ENCODE data around the gene AFAP1L2.
A peak's percentile ranks its signal among the peaks of the same experiment; 100 is the strongest.
"Not testable (repeated sequence)": the region's sequence is repeated elsewhere in the genome, so short reads cannot be mapped to it uniquely, and the experiment has no call there.

Gene AFAP1L2

DNA sequence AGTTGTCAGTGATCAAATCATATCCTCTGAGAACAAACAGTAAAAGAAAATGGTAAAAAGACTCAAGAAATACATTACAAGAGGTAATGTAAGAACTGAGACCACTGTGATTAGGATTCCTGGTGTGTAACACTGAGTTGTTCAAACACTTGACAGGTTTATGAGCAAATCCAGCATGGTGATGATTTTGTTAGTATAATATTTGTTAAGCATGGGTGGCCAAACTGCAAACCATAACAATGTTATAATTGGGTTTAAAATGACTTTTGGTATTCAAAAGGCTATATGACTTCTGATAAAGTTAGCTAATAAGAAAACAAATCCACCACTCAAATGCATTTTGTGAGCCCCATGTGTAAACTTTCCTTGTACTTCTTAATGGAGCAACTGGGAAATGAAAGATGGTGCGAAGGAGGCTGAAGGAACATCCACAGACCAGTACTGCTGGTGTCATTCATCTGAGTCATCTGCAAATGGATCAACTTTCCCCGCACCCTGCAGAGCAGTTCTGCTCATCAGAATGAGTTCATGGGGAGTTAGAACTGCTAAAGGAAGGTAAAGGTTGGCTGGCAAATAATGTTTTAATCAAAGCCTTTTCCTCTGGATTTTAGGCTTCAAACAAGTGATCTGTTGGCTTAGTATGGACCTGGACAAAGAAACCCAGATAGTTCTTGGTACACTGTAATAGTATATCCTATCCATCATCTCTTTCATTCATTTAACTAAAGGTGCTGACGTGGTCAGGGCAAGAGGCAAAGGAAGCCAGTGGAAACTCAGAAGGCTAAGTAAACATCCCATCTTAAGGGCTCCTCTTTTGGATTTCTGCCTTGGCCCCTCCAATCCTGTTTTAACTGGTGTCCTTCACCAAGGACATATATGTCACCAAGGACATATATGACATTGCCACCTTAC is 45.0 kb downstream of the AFAP1L2 start:
- Histone ChIP-seq H3K9ac (ENCODE audit: low read length in 2 of 2) (no peak overlapping the region), H3K36me3 (ENCODE audit: control insufficient read depth in 2 of 2, insufficient read depth in 2 of 2, low read length in 2 of 2) (peaks cover 0 to 2% of the 10 kb centered on the region in 2 donors), H3K4me1 (ENCODE audit: control insufficient read depth, insufficient read depth, low read length) (peaks cover 44% of the 10 kb centered on the region), H3K4me3 (ENCODE audit: low read length in 2 of 2) (no peak overlapping the region), H3K9me3 (ENCODE audit: control insufficient read depth in 2 of 2, low read length in 2 of 2) (no peaks in the 10 kb centered on the region), H3K27me3 (ENCODE audit: control insufficient read depth in 1 of 2, insufficient read depth in 2 of 2, low read length in 2 of 2) (no peaks in the 10 kb centered on the region), H3K27ac (ENCODE audit: low read length) (no peak overlapping the region)

DNA sequence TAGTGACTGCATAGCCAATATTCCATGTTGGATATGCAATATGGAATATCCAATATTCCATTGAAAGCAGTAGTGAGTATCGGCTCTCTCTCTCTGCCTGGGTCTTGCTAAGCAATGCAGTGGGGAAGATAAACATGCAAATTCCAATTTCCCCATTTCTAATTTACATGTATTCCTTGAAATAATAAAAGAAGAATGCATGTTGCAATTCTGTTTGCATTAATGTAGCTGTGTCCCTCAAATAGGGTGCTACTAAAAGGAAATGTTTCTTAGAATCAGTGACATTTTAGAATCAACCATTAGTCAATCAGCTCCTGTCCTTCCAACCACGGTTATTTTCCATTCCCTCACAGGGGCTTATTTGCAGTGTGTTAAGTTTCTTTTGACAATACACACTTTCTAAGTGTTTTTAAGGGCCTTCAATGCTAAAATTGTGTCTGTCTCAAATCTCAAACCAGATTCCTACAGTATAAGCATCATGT is 46.7 kb downstream of the AFAP1L2 start:
- Histone ChIP-seq H3K4me3 (ENCODE audit: low read length in 2 of 2) (peak overlapping the region in 1 of 2 donors; percentile 18), H3K4me1 (ENCODE audit: control insufficient read depth, insufficient read depth, low read length) (peaks cover 47% of the 10 kb centered on the region), H3K9ac (ENCODE audit: low read length in 2 of 2) (no peak overlapping the region), H3K36me3 (ENCODE audit: control insufficient read depth in 2 of 2, insufficient read depth in 2 of 2, low read length in 2 of 2) (peaks cover 0 to 2% of the 10 kb centered on the region in 2 donors), H3K27me3 (ENCODE audit: control insufficient read depth in 1 of 2, insufficient read depth in 2 of 2, low read length in 2 of 2) (no peaks in the 10 kb centered on the region), H3K9me3 (ENCODE audit: control insufficient read depth in 2 of 2, low read length in 2 of 2) (no peaks in the 10 kb centered on the region), H3K27ac (ENCODE audit: low read length) (peak overlapping the region; percentile 72)

DNA sequence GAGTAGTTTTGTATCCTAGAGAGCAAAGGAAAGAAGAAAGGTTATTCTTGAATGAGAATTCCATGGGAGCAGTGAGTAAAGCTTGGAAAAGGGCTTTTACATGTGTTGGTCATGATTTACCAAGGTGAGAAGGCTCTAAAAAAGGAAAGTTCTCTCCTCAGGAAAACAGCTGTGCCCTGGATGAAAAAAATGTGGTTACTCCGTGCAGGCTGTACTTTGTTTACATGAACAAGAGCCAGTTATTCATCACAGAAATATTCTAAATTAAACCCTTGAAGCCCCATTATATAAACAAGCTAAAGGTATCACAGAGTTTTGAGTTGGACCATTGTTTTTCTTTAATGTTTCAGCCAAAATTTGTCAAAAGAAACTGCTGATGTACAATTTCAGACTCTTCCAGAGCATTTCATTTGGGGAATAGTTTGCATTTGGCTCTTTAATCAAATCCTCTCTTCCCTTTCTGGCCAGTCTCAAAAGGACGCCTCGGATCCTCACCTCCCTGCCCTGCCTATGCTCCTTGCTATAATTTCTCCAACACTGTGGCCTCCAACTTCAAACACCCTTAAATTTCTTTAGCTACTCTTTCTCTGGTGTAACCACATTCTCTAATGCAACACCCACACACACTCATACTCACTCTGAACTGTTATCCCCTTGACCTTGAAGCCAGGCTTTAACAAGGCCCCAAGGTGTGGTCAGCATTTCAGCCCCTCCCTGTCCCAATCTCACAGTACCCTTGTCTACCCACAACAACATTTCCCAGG is 47.4 kb downstream of the AFAP1L2 start:
- H3K36me3 ChIP-seq (ENCODE audit: control insufficient read depth in 2 of 2, insufficient read depth in 2 of 2, low read length in 2 of 2), result peaks cover 0 to 2% of the 10 kb centered on the region in 2 donors
- H3K9ac ChIP-seq (ENCODE audit: low read length in 2 of 2), result no peak overlapping the region

DNA sequence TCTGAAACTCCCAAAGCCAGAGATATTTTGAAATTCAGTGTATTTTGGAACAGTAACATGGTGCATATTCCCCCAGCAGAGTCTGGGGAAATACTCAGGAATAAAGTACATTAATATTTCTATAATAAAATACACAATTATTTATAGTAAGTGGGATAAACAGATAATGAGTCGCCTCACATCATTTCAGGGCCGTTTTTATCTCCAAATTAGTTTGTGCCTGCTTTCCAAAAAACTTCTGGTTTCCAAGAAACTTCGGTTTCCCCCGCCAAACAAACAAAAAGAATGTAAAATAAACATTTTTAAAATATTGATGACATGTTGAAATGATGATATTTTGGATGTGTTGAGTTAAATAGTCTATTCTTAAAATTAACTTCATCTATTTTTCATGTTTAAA is 48.2 kb downstream of the AFAP1L2 start:
- H3K4me1 ChIP-seq (ENCODE audit: control insufficient read depth, insufficient read depth, low read length), result peaks cover 54% of the 10 kb centered on the region
- no peaks in the 10 kb centered on the region for H3K9me3 ChIP-seq (ENCODE audit: control insufficient read depth in 2 of 2, low read length in 2 of 2)
- no peak overlapping the region for H3K9ac ChIP-seq (ENCODE audit: low read length in 2 of 2)
- no peak overlapping the region for H3K27ac ChIP-seq (ENCODE audit: low read length)
- no peaks in the 10 kb centered on the region for H3K27me3 ChIP-seq (ENCODE audit: control insufficient read depth in 1 of 2, insufficient read depth in 2 of 2, low read length in 2 of 2)
- no peaks in the 10 kb centered on the region for H3K36me3 ChIP-seq (ENCODE audit: control insufficient read depth in 2 of 2, insufficient read depth in 2 of 2, low read length in 2 of 2)
- H3K4me3 ChIP-seq (ENCODE audit: low read length in 2 of 2), result no peak overlapping the region

More for the DNA sequence above, 47.4 kb downstream of the AFAP1L2 start:
- H3K9me3 ChIP-seq (ENCODE audit: control insufficient read depth in 2 of 2, low read length in 2 of 2), result no peaks in the 10 kb centered on the region
- H3K27ac ChIP-seq (ENCODE audit: low read length), result peak overlapping the region; percentile 72
- H3K4me1 ChIP-seq (ENCODE audit: control insufficient read depth, insufficient read depth, low read length), result peaks cover 47% of the 10 kb centered on the region
- peak overlapping the region in 1 of 2 donors; percentile 18 for H3K4me3 ChIP-seq (ENCODE audit: low read length in 2 of 2)
- no peaks in the 10 kb centered on the region for H3K27me3 ChIP-seq (ENCODE audit: control insufficient read depth in 1 of 2, insufficient read depth in 2 of 2, low read length in 2 of 2)

DNA sequence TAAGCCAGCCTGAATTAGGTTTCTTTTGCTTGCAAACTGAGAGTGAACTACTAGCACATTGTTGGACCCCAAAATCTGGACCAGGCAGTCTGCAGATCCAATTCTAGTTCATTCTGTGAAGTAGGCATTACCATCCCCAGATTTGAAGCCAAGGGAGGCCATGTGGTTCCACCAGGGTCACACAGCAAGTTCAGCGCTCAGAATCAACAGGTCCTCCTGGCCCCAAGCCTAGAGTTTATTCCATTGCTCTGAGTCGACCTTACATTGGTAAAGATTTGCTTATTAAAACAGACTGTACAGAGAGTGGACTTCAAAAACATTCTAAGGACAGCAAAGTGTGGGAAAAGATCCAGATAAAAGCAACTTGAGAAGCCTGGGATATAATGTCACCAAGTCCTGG is 50.9 kb downstream of the AFAP1L2 start:
- H3K4me3 ChIP-seq (ENCODE audit: low read length in 2 of 2), result no peak overlapping the region
- peak overlapping the region; percentile 41 for H3K27ac ChIP-seq (ENCODE audit: low read length)
- no peak overlapping the region for H3K9ac ChIP-seq (ENCODE audit: low read length in 2 of 2)

DNA sequence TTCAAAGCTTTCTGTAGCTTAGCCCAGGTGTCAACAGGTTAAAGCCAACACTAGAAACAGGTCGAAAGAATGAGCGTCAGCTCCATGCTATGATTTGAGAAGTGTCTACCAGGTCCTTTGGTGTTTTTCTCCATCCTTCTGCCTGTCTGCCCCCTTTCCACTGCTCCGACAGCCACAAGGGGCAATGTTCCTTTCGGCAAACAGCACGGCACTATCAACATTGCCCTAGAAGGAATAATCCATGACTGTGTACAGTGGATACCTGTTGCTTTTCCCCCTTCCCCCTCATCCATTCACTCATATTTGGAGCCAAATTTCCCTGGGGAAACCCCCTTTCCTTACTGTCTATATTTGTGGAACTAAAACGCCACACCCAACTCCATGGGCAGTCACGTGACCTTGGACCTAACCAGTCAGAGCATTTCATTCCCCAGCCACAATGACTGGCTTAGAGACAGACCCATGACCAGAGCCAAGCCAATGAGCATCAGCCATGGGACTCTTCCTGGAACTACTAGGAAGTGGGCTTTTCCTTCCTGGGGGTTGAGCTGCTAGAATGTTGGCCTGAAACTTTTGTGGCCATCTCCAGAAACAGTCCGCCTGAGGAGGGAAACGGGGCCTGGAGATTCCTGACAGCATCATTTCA is 51.5 kb downstream of the AFAP1L2 start:
- H3K4me1 ChIP-seq (ENCODE audit: control insufficient read depth, insufficient read depth, low read length), result peaks cover 63% of the 10 kb centered on the region
- peak overlapping the region; percentile 41 for H3K27ac ChIP-seq (ENCODE audit: low read length)
- no peaks in the 10 kb centered on the region for H3K36me3 ChIP-seq (ENCODE audit: control insufficient read depth in 2 of 2, insufficient read depth in 2 of 2, low read length in 2 of 2)

More for the DNA sequence above, 50.9 kb downstream of the AFAP1L2 start:
- no peaks in the 10 kb centered on the region for H3K36me3 ChIP-seq (ENCODE audit: control insufficient read depth in 2 of 2, insufficient read depth in 2 of 2, low read length in 2 of 2)
- no peaks in the 10 kb centered on the region for H3K9me3 ChIP-seq (ENCODE audit: control insufficient read depth in 2 of 2, low read length in 2 of 2)
- H3K27me3 ChIP-seq (ENCODE audit: control insufficient read depth in 1 of 2, insufficient read depth in 2 of 2, low read length in 2 of 2), result no peaks in the 10 kb centered on the region
- peaks cover 65% of the 10 kb centered on the region for H3K4me1 ChIP-seq (ENCODE audit: control insufficient read depth, insufficient read depth, low read length)

DNA sequence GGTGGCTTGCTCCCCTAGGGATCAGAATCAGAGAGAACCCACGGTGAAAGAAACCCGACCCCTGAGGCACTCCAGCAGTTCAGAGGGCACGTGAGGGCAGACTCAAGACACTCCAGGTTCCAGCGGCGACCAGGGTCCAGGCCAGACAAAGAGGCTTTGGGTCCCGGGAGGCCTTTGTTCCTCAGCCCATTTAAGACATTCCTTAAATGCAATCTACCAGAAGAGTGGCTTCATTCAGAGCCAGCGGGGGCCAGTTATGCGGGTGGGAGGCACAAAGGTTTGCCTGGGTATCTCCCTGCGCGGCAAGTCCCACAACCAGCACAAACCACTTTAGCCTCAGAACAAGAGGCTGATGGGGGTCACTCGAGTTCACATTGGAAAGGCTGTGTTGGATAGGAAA is 53.6 kb downstream of the AFAP1L2 start:
- Histone ChIP-seq H3K4me1 (ENCODE audit: control insufficient read depth, insufficient read depth, low read length) (peaks cover 60% of the 10 kb centered on the region), H3K9me3 (ENCODE audit: control insufficient read depth in 2 of 2, low read length in 2 of 2) (no peaks in the 10 kb centered on the region), H3K4me3 (ENCODE audit: low read length in 2 of 2) (no peak overlapping the region), H3K9ac (ENCODE audit: low read length in 2 of 2) (no peak overlapping the region), H3K27me3 (ENCODE audit: control insufficient read depth in 1 of 2, insufficient read depth in 2 of 2, low read length in 2 of 2) (no peaks in the 10 kb centered on the region), H3K36me3 (ENCODE audit: control insufficient read depth in 2 of 2, insufficient read depth in 2 of 2, low read length in 2 of 2) (no peaks in the 10 kb centered on the region), H3K27ac (ENCODE audit: low read length) (peak overlapping the region; percentile 77)

More for the DNA sequence above, 51.5 kb downstream of the AFAP1L2 start:
- Histone ChIP-seq H3K9ac (ENCODE audit: low read length in 2 of 2) (no peak overlapping the region), H3K27me3 (ENCODE audit: control insufficient read depth in 1 of 2, insufficient read depth in 2 of 2, low read length in 2 of 2) (no peaks in the 10 kb centered on the region), H3K4me3 (ENCODE audit: low read length in 2 of 2) (no peak overlapping the region), H3K9me3 (ENCODE audit: control insufficient read depth in 2 of 2, low read length in 2 of 2) (no peaks in the 10 kb centered on the region)

DNA sequence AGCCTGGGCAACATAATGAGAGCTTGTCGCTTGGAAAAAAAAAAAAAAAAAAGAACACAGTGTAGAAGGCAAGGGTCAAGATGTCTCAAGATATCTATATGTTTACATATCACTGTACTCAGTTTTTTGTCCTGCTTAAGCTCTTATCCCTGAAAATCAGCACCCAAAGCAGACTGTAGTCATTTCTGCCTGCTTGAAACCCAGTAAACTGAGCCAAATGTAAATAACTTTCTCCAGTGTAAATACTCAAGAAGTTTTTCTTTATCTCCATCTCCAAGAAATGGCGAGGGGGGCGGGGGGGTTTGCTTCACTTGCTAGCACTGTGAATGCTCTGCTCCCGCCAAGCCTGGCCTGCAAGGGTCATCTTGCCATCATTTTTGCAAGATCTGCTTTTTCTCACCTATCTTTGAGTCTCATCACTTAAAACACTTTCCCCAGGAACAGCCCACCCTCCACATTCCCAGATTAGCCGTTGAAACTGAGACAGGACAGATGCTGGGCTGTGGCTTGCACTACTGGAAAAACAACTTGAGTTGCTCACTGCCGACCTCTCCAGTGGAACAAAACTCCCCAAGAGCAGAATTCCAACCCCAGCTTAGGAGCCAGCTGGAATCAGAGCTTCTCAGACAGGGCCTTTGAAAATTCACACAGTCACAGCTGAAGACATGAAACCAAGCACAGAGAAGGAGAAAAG is 54.6 kb downstream of the AFAP1L2 start:
- H3K4me3 ChIP-seq (ENCODE audit: low read length in 2 of 2), result peak overlapping the region in 1 of 2 donors; percentile 49
- peaks cover 50% of the 10 kb centered on the region for H3K4me1 ChIP-seq (ENCODE audit: control insufficient read depth, insufficient read depth, low read length)
- peak overlapping the region; percentile 25 to 58 for H3K9ac ChIP-seq (ENCODE audit: low read length in 2 of 2)
- peak overlapping the region; percentile 77 for H3K27ac ChIP-seq (ENCODE audit: low read length)
- no peaks in the 10 kb centered on the region for H3K36me3 ChIP-seq (ENCODE audit: control insufficient read depth in 2 of 2, insufficient read depth in 2 of 2, low read length in 2 of 2)
- no peaks in the 10 kb centered on the region for H3K27me3 ChIP-seq (ENCODE audit: control insufficient read depth in 1 of 2, insufficient read depth in 2 of 2, low read length in 2 of 2)
- no peaks in the 10 kb centered on the region for H3K9me3 ChIP-seq (ENCODE audit: control insufficient read depth in 2 of 2, low read length in 2 of 2)

DNA sequence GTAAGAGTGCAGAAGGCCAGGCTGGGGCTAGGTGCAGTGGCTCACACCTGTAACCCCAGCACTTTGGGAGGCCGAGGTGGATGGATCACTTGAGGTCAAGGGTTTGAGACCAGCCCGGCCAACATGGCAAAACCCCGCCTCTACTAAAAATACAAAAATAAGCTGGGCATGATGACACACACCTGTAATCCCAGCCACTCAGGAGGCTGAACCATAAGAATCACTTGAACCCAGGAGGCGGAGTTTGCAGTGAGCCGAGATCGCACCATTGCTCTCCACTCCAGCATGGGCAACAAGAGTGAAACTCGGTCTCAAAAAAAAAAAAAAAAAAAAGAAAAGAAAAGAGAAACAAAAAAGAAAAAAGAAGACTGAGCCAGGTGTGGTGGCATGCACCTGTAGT is 55.2 kb downstream of the AFAP1L2 start:
- H3K4me1 ChIP-seq (ENCODE audit: control insufficient read depth, insufficient read depth, low read length), result peaks cover 52% of the 10 kb centered on the region
- not testable (repeated sequence) for H3K36me3 ChIP-seq (ENCODE audit: control insufficient read depth in 2 of 2, insufficient read depth in 2 of 2, low read length in 2 of 2); H3K9ac ChIP-seq (ENCODE audit: low read length in 2 of 2); H3K9me3 ChIP-seq (ENCODE audit: control insufficient read depth in 2 of 2, low read length in 2 of 2); H3K27ac ChIP-seq (ENCODE audit: low read length); H3K27me3 ChIP-seq (ENCODE audit: control insufficient read depth in 1 of 2, insufficient read depth in 2 of 2, low read length in 2 of 2); H3K4me3 ChIP-seq (ENCODE audit: low read length in 2 of 2)

DNA sequence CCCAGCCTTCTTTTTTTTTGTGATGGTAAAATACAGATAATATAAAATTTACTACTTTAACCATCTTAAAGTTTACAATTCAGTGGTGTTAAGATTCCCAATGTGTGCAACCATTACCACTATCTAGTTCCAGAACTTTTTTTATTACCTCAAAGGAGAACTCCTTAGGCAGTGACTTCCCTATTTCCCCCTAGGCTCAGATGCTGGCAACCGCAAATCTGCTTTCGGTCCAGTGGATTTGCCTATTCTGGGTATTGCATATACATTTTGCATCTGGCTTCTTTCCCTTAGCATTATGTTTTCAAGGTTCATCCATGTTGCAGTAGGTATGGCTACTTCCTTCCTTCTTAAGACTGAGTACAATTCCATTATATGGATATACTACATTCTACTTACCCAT is 56.5 kb downstream of the AFAP1L2 start:
- Histone ChIP-seq H3K27ac (ENCODE audit: low read length) (peak overlapping the region; percentile 18), H3K36me3 (ENCODE audit: control insufficient read depth in 2 of 2, insufficient read depth in 2 of 2, low read length in 2 of 2) (no peaks in the 10 kb centered on the region), H3K9me3 (ENCODE audit: control insufficient read depth in 2 of 2, low read length in 2 of 2) (no peaks in the 10 kb centered on the region), H3K4me3 (ENCODE audit: low read length in 2 of 2) (no peak overlapping the region), H3K4me1 (ENCODE audit: control insufficient read depth, insufficient read depth, low read length) (peaks cover 52% of the 10 kb centered on the region), H3K27me3 (ENCODE audit: control insufficient read depth in 1 of 2, insufficient read depth in 2 of 2, low read length in 2 of 2) (no peaks in the 10 kb centered on the region), H3K9ac (ENCODE audit: low read length in 2 of 2) (no peak overlapping the region)

Measured in stomach smooth muscle (tissue), 2 donors.